AG09319 (cell line): ENCODE measurements around the gene HOXD11.

Source experiments
- DNase-seq: peaks from one replicate; pipeline ENCODE4 v3.0.0-alpha.2; 2010; ENCODE audit warnings: low read depth; ENCODE audit errors: extremely low read depth
- TF ChIP-seq, protein P1 (sequence below): IDR thresholded peaks from 2 replicates; pipeline ENCODE4 v1.5.1; 2011; ENCODE audit warnings: low read depth, mild to moderate bottlenecking, inconsistent platforms, low read length, moderate library complexity

HOXD11 gene

DNA sequence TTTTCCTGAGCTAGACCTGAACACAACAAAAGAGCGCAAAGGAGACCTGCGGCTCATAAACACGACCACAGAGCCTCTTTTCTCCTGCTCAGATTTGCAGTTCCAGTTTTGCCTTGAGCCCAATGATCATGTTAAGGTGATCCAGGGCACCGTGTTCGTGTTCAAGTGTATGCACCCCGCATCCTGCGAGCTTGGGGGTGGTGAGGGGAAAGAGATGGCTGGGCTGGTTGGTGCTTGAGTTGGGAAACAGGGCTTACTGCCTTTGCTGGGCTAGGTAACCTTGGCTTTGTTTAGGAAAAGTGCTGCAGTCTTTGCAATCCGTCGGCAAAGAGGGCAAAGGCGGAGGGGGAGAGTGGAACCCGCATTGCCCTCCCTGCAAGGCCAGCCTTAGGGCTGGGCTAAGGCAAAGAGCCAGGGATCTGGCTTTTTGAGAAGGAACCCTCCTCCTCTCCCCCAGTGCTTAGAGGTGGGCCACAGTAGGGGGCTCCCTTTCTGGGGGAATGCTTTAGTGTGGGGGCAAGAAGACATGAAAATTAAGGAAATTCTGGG is 10.8 kb downstream of the HOXD11 start:
- TF ChIP-seq, protein P1, sequence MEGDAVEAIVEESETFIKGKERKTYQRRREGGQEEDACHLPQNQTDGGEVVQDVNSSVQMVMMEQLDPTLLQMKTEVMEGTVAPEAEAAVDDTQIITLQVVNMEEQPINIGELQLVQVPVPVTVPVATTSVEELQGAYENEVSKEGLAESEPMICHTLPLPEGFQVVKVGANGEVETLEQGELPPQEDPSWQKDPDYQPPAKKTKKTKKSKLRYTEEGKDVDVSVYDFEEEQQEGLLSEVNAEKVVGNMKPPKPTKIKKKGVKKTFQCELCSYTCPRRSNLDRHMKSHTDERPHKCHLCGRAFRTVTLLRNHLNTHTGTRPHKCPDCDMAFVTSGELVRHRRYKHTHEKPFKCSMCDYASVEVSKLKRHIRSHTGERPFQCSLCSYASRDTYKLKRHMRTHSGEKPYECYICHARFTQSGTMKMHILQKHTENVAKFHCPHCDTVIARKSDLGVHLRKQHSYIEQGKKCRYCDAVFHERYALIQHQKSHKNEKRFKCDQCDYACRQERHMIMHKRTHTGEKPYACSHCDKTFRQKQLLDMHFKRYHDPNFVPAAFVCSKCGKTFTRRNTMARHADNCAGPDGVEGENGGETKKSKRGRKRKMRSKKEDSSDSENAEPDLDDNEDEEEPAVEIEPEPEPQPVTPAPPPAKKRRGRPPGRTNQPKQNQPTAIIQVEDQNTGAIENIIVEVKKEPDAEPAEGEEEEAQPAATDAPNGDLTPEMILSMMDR = no peak
- DNase-seq = no peak

DNA sequence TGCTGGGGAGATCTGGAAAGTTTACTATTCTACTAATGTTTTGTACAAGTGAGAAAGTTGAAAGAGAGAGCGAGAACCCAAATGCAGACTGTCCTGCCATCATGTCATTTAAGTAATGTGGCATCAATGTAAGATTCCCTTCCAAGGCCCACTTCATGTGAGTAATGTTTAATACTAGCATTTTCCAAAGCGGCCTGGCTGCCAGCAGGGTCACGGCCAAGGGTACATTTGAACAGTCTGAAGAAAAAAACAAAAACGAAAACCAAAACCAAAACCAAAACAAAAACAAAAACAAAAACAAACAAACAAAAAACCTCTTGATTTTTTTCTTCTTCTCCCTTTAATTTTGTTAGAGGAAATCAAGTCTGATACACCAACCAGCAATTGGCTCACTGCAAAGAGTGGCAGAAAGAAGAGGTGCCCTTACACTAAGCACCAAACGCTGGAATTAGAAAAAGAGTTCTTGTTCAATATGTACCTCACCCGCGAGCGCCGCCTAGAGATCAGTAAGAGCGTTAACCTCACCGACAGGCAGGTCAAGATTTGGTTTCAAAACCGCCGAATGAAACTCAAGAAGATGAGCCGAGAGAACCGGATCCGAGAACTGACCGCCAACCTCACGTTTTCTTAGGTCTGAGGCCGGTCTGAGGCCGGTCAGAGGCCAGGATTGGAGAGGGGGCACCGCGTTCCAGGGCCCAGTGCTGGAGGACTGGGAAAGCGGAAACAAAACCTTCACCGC is 11.7 kb downstream of the HOXD11 start:
- DNase-seq = no peak
- TF ChIP-seq, protein P1 = peak; percentile 24

DNA sequence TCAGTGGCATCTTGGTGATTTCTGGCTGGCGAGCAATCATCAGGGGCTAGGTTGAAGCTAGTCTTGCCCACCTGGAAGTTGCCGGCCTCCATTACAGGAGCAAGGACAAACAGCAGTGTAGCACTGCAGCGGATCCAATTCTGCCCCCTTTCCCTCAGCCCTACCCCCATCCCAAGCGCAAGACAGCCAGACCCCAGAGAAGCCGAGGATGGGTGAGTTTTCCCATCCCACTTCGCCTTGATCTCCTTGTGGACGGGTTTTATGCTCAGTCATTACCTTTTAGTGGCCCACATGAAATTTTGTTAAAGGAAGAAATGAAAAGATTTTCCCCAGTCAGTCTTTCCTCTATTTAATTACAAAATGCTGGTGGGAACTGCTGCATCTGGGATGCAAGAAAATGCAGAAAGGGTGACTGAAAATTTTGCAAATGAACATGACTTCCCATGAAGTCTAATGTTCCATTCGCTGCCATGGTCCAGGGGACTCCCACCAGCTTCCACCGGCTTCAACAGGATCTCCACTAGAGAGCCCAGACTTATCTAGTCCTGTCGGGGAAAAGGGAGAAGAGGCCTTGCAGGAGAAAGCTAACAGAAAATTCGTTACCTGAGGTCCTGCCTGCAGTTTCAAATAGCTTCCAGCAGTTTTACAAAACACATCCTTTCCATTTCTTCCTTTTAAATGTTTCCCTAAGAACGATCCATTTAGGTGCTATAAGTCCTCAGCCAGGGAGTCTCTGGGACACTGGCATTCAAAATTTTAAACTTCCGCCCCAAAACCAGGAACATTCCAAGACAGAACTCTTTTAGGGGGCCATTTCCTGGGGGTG is 13.5 kb downstream of the HOXD11 start:
- DNase-seq = no peak

DNA sequence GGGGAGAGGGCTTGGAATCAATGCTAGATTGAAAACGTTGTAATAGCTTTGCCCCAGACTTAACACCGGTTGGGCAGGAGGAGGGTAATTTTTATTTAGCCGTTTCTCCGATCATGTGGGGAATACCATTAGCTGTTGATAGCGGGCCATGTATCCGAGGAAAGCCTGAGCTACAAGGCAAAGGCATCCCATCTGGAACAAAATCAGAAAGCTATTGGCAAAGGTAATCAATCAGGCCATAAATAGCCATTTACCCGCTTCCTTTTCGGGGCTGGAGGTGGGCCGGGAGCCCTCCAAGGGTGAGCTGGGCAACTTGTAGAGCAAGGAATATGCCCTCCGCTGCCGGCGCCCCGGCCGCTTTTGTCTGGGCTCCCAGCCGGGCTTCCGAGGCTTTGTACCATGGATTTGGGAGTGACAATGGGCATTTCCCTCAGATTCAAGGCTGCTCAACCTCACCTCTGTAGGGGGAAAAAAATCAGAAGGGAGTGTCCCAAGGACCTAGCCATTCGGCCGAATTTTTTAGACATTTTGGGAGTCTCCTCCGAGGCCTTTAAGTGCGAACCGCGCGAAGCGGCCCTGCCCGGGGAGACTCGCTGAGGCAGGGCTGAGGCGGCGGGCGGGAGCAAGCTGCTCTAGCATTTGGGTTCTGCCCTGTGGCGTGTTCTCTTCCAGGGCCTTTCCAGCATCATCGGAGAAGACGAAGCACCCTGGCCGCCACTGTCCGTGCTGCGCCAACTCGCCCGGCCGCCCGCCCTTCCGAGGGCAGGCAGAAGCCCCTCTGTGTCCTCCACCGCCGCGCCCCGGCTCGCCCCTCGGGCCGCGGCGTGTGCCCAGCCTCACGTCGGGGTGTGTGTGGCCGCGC is 14.3 kb downstream of the HOXD11 start:
- TF ChIP-seq, protein P1 = no peak
- DNase-seq = no peak

More for the DNA sequence above, 13.5 kb downstream of the HOXD11 start:
- TF ChIP-seq, protein P1 = no peak

DNA sequence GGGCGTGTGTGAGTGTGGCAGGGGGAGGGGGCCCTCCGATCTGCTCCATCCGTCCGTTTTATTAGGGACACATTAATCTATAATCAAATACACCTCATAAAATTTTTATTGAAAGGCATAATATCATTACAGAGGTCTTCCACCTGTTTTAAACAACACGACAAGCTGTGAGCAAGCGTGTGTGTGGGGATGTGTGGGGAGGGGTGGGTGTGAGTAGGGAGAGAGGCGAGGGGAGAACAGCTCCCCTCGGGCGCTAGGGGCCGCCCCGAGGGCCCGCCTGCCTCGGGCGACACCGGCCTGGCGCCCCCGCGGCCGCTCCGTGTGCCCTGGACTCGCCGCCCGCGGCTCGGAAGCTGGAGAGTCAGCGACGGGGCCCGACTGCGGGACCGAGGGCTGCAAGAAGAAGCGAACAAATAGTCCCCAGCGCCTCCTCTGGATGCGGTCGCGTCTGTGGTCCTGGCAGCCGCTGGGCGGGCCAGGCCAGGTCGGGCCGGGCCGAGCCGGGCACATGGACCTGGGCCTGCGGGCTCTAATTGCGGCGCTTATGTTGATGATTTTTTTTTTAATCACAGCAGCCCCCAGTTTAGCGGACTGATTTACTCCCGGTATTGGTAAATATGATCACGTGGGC is 15.1 kb downstream of the HOXD11 start:
- DNase-seq = no peak
- TF ChIP-seq, protein P1 = no peak

DNA sequence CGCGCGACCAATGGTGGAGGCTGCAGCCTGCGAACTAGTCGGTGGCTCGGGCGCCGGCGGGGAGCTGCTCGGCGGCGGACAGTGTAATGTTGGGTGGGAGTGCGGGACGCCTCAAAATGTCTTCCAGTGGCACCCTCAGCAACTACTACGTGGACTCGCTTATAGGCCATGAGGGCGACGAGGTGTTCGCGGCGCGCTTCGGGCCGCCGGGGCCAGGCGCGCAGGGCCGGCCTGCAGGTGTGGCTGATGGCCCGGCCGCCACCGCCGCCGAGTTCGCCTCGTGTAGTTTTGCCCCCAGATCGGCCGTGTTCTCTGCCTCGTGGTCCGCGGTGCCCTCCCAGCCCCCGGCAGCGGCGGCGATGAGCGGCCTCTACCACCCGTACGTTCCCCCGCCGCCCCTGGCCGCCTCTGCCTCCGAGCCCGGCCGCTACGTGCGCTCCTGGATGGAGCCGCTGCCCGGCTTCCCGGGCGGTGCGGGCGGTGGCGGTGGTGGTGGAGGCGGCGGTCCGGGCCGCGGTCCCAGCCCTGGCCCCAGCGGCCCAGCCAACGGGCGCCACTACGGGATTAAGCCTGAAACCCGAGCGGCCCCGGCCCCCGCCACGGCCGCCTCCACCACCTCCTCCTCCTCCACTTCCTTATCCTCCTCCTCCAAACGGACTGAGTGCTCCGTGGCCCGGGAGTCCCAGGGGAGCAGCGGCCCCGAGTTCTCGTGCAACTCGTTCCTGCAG is 15.8 kb downstream of the HOXD11 start, which contains the start of gene HOXD9:
TSS of gene HOXD9 (plus strand) at position 37 of the 728 bp plus-strand sequence. CDS start at position 87, 50 bp downstream.
- no peak for DNase-seq

More for the DNA sequence above, 15.8 kb downstream of the HOXD11 start, which contains the start of gene HOXD9:
- TF ChIP-seq, protein P1 = no peak
